H1 (cell line): ENCODE measurements around the gene MT4. TPM values are rescaled to one million over a fixed set of nuclear protein-coding genes. Genes with fewer than 3 reads are reported as not detected.

Experiments used
- CTCF ChIA-PET: fragments of 300-600 bp; sonication (Branson Sonifier 250); formaldehyde crosslinking; loops from one replicate; lab custom pipeline; 2021; ENCODE audit not compliant: partially characterized antibody; lab: Charles Lee
- POLR2A ChIA-PET: fragments of 300-600 bp; sonication (Branson Sonifier 250); formaldehyde crosslinking; loops from one replicate; lab custom pipeline; 2021; ENCODE audit warnings: inconsistent platforms; ENCODE audit not compliant: partially characterized antibody; lab: Charles Lee
- DNase-seq, 2 experiments: peaks; one replicate each; pipeline versions ENCODE4 v3.0.0 to v3.0.0-alpha.2; 2010 to 2022; ENCODE audit warnings: low spot score in 2 of 2, low read depth in 1 of 2, mixed read lengths in 1 of 2
- FAIRE-seq: peaks from 2 replicates; lab custom pipeline; 2011; peaks lifted over from hg19 to GRCh38; lab: Jason Lieb, UNC
- H2AFZ ChIP-seq: 2 replicates; pipeline ENCODE4 v1.8.1; 2012; ENCODE audit warnings: low read length, inconsistent platforms
- H2AK5ac ChIP-seq: 2 replicates; pipeline ENCODE4 v1.6.1; 2013; ENCODE audit warnings: low read depth, low read length
- H2BK120ac ChIP-seq: replicated peaks from 2 replicates; pipeline ENCODE3; 2013; ENCODE audit warnings: low read depth, low read length, inconsistent platforms
- H2BK12ac ChIP-seq: 2 replicates; pipeline ENCODE4 v1.6.1; 2013; ENCODE audit warnings: low read depth, low read length
- H2BK15ac ChIP-seq: 2 replicates; pipeline ENCODE4 v1.6.1; 2013; ENCODE audit warnings: low read length
- H2BK20ac ChIP-seq: 2 replicates; pipeline ENCODE4 v1.6.1; 2013; ENCODE audit warnings: low read length
- H2BK5ac ChIP-seq: 2 replicates; pipeline ENCODE4 v1.6.1; 2013; ENCODE audit warnings: low read depth, low read length
- H3K14ac ChIP-seq: 2 replicates; pipeline ENCODE4 v1.6.1; 2013; ENCODE audit warnings: inconsistent platforms; ENCODE audit not compliant: insufficient read length
- H3K18ac ChIP-seq: 2 replicates; pipeline ENCODE4 v1.6.1; 2013; ENCODE audit warnings: low read length; ENCODE audit errors: extremely low read depth
- H3K23ac ChIP-seq: 2 replicates; pipeline ENCODE4 v1.6.1; 2013; ENCODE audit warnings: inconsistent platforms; ENCODE audit not compliant: insufficient read length
- H3K23me2 ChIP-seq: 2 replicates; pipeline ENCODE4 v1.6.1; 2013; ENCODE audit warnings: low read depth, low read length
- H3K27ac ChIP-seq: 2 replicates; pipeline ENCODE4 v1.6.1; 2011; ENCODE audit warnings: low read depth, low read length, inconsistent platforms
- H3K27me3 ChIP-seq, 4 experiments: replicated peaks in 1 of 4; 1 replicate in 1 of 4; 2 replicates in 3 of 4; pipeline versions ENCODE4 v1.6.1 to v1.8.1; 2011 to 2013; ENCODE audit warnings: low read length in 3 of 4, mild to moderate bottlenecking in 3 of 4, inconsistent platforms in 2 of 4, mixed read lengths in 2 of 4, moderate library complexity in 1 of 4; ENCODE audit not compliant: control insufficient read depth in 3 of 4, insufficient read depth in 3 of 4; ENCODE audit errors: extremely low read depth in 1 of 4
- H3K36me3 ChIP-seq, 4 experiments: 2 replicates each; pipeline versions ENCODE4 v1.6.1 to v1.8.1; 2011 to 2013; ENCODE audit warnings: mild to moderate bottlenecking in 4 of 4, low read length in 3 of 4, moderate library complexity in 2 of 4, control low read depth in 1 of 4, inconsistent platforms in 1 of 4; ENCODE audit not compliant: insufficient read depth in 4 of 4, control insufficient read depth in 2 of 4
- H3K4ac ChIP-seq: replicated peaks from 2 replicates; pipeline ENCODE3; 2013; ENCODE audit warnings: low read length, low read depth, mixed read lengths, inconsistent platforms; ENCODE audit not compliant: insufficient read length
- H3K4me1 ChIP-seq, 4 experiments: replicated peaks in 1 of 4; 1 replicate in 1 of 4; 2 replicates in 3 of 4; pipeline versions ENCODE4 v1.6.1 to v1.8.1; 2011 to 2013; ENCODE audit warnings: low read length in 3 of 4, inconsistent platforms in 2 of 4, mixed read lengths in 1 of 4; ENCODE audit not compliant: insufficient read depth in 4 of 4, control insufficient read depth in 3 of 4
- H3K4me2 ChIP-seq, 2 experiments: 2 replicates each; pipeline versions ENCODE4 v1.6.1 to v1.8.1; 2011 to 2013; ENCODE audit warnings: low read depth in 2 of 2, low read length in 2 of 2, control low read depth in 1 of 2, inconsistent platforms in 1 of 2, mild to moderate bottlenecking in 1 of 2; ENCODE audit not compliant: insufficient read depth in 1 of 2
- H3K4me3 ChIP-seq, 4 experiments: fragments of 200-600, 300-600 bp in 1 of 4; sonication (generic), shearing (Covaris generic), sonication (Bioruptor Twin) in 1 of 4; 2 replicates each; pipeline versions ENCODE4 v1.5.1 to v1.8.1; 2011 to 2016; ENCODE audit warnings: low read length in 4 of 4, low read depth in 3 of 4, control low read depth in 2 of 4, inconsistent platforms in 2 of 4, mild to moderate bottlenecking in 2 of 4, mixed read lengths in 1 of 4, moderate library complexity in 1 of 4; ENCODE audit not compliant: insufficient read depth in 2 of 4; ENCODE audit errors: extremely low read depth in 1 of 4
- H3K56ac ChIP-seq: replicated peaks from 2 replicates; pipeline ENCODE3; 2013; ENCODE audit warnings: low read depth, mild to moderate bottlenecking, mixed read lengths, low read length, inconsistent platforms; ENCODE audit not compliant: insufficient read length
- H3K79me1 ChIP-seq: 2 replicates; pipeline ENCODE4 v1.6.1; 2013; ENCODE audit warnings: low read depth, low read length, control low read depth
- H3K79me2 ChIP-seq, 2 experiments: 2 replicates each; pipeline versions ENCODE4 v1.6.1 to v1.8.1; 2012 to 2013; ENCODE audit warnings: low read length in 2 of 2, mild to moderate bottlenecking in 2 of 2, inconsistent platforms in 1 of 2; ENCODE audit not compliant: insufficient read depth in 2 of 2, control insufficient read depth in 1 of 2
- H3K9ac ChIP-seq, 4 experiments: replicated peaks in 1 of 4; 1 replicate in 1 of 4; 2 replicates in 3 of 4; pipeline versions ENCODE4 v1.6.1 to v1.8.1; 2011 to 2013; ENCODE audit warnings: low read depth in 3 of 4, low read length in 3 of 4, control low read depth in 2 of 4, mild to moderate bottlenecking in 2 of 4, moderate library complexity in 2 of 4, inconsistent platforms in 1 of 4; ENCODE audit errors: extremely low read depth in 1 of 4
- H3K9me3 ChIP-seq, 2 experiments: 2 replicates each; pipeline versions ENCODE4 v1.6.1 to v1.8.1; 2012 to 2013; ENCODE audit warnings: mild to moderate bottlenecking in 2 of 2, moderate library complexity in 2 of 2, control low read depth in 1 of 2, inconsistent platforms in 1 of 2, low read depth in 1 of 2, low read length in 1 of 2, mixed read lengths in 1 of 2; ENCODE audit not compliant: insufficient read depth in 2 of 2
- H4K20me1 ChIP-seq, 2 experiments: replicated peaks in 1 of 2; 2 replicates each; pipeline versions ENCODE3 to v1.8.1; 2011 to 2013; ENCODE audit warnings: inconsistent platforms in 2 of 2, low read length in 2 of 2, mild to moderate bottlenecking in 1 of 2; ENCODE audit not compliant: insufficient read depth in 2 of 2, control insufficient read depth in 1 of 2
- H4K5ac ChIP-seq: 2 replicates; pipeline ENCODE4 v1.6.1; 2013; ENCODE audit warnings: low read length, low read depth, mixed read lengths, inconsistent platforms; ENCODE audit not compliant: insufficient read length
- H4K8ac ChIP-seq: 2 replicates; pipeline ENCODE4 v1.8.0; 2013; ENCODE audit warnings: mild to moderate bottlenecking, moderate library complexity, low read length, inconsistent platforms; ENCODE audit not compliant: insufficient read depth; ENCODE audit errors: extremely low read depth
- H4K91ac ChIP-seq: replicated peaks from 2 replicates; pipeline ENCODE3; 2013; ENCODE audit warnings: low read length, mixed read lengths, inconsistent platforms; ENCODE audit not compliant: insufficient read length
- CBX8 ChIP-seq: fragments of 300-800, 300-1000 bp; sonication (generic); IDR thresholded peaks from 2 replicates; pipeline ENCODE4 v1.7.1; 2016; ENCODE audit warnings: low read depth, low read length, borderline replicate concordance
- KDM1A ChIP-seq: fragments of 200-600, 300-600 bp; sonication (generic); IDR thresholded peaks from 2 replicates; pipeline ENCODE4 v1.7.1; 2016; ENCODE audit warnings: mild to moderate bottlenecking, low read length, borderline replicate concordance
- SUZ12 ChIP-seq: fragments of 200-600 bp; sonication (generic); IDR thresholded peaks from 2 replicates; pipeline ENCODE4 v1.6.1; 2012; ENCODE audit warnings: mild to moderate bottlenecking, inconsistent platforms, low read length, moderate library complexity, mixed read lengths
- WGBS, 2 experiments: shearing (Covaris generic) in 1 of 2; methylation state at CpG; one replicate each; pipeline versions ENCODE4 v1.1.6 to v1.1.7; 2013 to 2015; ENCODE audit warnings: low lambda C conversion rate in 2 of 2, mixed read lengths in 2 of 2, inconsistent platforms in 1 of 2, low coverage in 1 of 2, missing lambda C conversion rate in 1 of 2; ENCODE audit not compliant: insufficient replicate concordance in 2 of 2, insufficient coverage in 1 of 2, insufficient read length in 1 of 2; ENCODE audit errors: extremely low coverage in 1 of 2, missing lambda C conversion rate in 1 of 2; 5-methylcytosine and 5-hydroxymethylcytosine counted together
- polyA plus RNA-seq, 7 experiments: library from polyadenylated mRNA; depleted of rRNA in 3 of 7; stranded (reverse) in 5 of 7; unstranded in 2 of 7; fragments of >200 nt in 5 of 7; fragments of 200-250 nt in 2 of 7; gene quantifications; 1 replicate in 5 of 7; 2 replicates in 1 of 7; 4 replicates in 1 of 7; pipeline versions ENCODE4 v1.2.1 to v1.2.3, GENCODE V29; 2011 to 2013; ENCODE audit warnings: missing spikeins in 2 of 7, mixed read lengths in 2 of 7
- total RNA-seq: library from RNA; stranded (reverse); fragmentation: NEBNext Ultra II Directional; extraction: Animal tissue kit (Norgen Biotek cat#: 25700); gene quantifications from 2 replicates; pipeline ENCODE4 v1.2.1, GENCODE V29; 2021
- TF ChIP-seq, protein P1 (sequence below): IDR thresholded peaks from 2 replicates; pipeline ENCODE4 v1.6.1; 2011; ENCODE audit warnings: low read length, improper control_type of control experiment

The MT4 gene
- total and polyA plus RNA-seq, 2 of the 8 experiments (the other 6 are each of a cell fraction or from before 2014, with no cell fraction given), result not detected

DNA sequence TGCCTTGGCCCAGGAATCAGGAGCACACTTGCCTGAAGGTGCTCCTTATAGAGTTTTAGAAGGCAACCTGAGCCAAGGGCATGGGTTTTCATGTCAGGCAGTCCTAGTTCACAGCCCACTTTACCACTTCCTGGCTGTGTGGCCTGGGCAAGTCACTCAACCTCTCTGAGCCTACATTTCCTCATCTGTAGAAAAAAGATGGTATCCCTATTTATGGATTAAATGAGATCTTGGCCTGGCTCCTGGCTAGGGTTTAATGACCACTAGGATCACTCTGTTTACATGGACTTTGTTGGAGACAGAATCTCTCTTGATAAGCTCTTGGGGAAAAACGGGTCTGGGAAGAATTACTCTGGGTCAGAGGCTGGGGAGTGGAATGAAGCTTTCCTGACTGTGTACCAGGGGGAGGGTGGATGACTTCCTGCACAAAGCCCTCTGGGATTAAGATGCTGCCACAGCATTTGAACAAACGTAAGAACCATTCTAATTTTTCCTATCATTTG is 45.8 kb downstream of the MT4 start:
- Histone ChIP-seq H3K56ac (no peak overlapping the region), H3K18ac (no peak overlapping the region), H2BK120ac (no peak overlapping the region)
- TF ChIP-seq CBX8, result no peak
- TF ChIP-seq, protein P1, sequence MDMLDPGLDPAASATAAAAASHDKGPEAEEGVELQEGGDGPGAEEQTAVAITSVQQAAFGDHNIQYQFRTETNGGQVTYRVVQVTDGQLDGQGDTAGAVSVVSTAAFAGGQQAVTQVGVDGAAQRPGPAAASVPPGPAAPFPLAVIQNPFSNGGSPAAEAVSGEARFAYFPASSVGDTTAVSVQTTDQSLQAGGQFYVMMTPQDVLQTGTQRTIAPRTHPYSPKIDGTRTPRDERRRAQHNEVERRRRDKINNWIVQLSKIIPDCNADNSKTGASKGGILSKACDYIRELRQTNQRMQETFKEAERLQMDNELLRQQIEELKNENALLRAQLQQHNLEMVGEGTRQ, result no peak
- TF ChIP-seq SUZ12, result 0 out of 2 replicates have a peak, but pooled peaks have one; percentile 10
- 0 out of 2 replicates have a peak, but pooled peaks have one; percentile 20 for TF ChIP-seq KDM1A
- TF ChIP-seq, all 59 proteins: peak for 2
- H4K5ac ChIP-seq, result no peak overlapping the region
- H3K4me3 ChIP-seq, result no peak overlapping the region
- no peaks in the 10 kb centered on the region for H3K9me3 ChIP-seq
- ChIA-PET CTCF (interaction anchor here (1.0 to 2.0 kb wide), 3 partner anchors 10 to 52 kb away, joined by 3 to 5 read pairs (median 3); partner anchors contain the start of gene MT1E), POLR2A (interaction anchor here (1.2 to 8.0 kb wide), 3 partner anchors 10 to 18 kb away, joined by 4 to 66 read pairs (median 4); partner anchors contain the start of gene MT1E)
- H3K79me1 ChIP-seq, result no peaks in the 10 kb centered on the region
- 68% methylated on average over 2 of the region's 2 CpGs; no CpG with 5 or more reads in 1 of the 2 experiments for WGBS, 2 experiments
- peaks cover 27 to 74% (median 60%) of the 10 kb centered on the region in 4 experiments for H3K27me3 ChIP-seq
- peaks cover 0 to 2% of the 10 kb centered on the region in 2 experiments for H4K20me1 ChIP-seq
- no peak for FAIRE-seq
- H3K79me2 ChIP-seq, result no peaks in the 10 kb centered on the region
- no peak overlapping the region for H3K27ac ChIP-seq
- no peak overlapping the region; the same call in 1 of the 2 replicates for H2BK12ac ChIP-seq
- no peak overlapping the region for H2BK20ac ChIP-seq
- DNase-seq, result no peak
- H4K91ac ChIP-seq, result no peak overlapping the region
- no peak overlapping the region for H3K9ac ChIP-seq
- H2AK5ac ChIP-seq, result no peak overlapping the region
- no peak overlapping the region for H3K4ac ChIP-seq
- H2AFZ ChIP-seq, result no peak overlapping the region
- no peak overlapping the region for H4K8ac ChIP-seq
- H3K4me1 ChIP-seq, result peaks cover 7 to 21% (median 10%) of the 10 kb centered on the region in 4 experiments
- H3K36me3 ChIP-seq, result no peaks in the 10 kb centered on the region
- H3K23me2 ChIP-seq, result peaks cover 11% of the 10 kb centered on the region; the same call in 1 of the 2 replicates
- H2BK5ac ChIP-seq, result no peak overlapping the region
- peak overlapping the region in 1 of 2 experiments; percentile 77; a peak in 1 of 4 replicates for H3K4me2 ChIP-seq
- peak overlapping the region; percentile 24; the same call in 1 of the 2 replicates for H2BK15ac ChIP-seq
- H3K23ac ChIP-seq, result no peak overlapping the region
- no peak overlapping the region for H3K14ac ChIP-seq
